Liver (tissue), 3 donors: ENCODE results near the gene NMNAT2.

Source experiments
- CTCF ChIP-seq: fragments of 150-350 bp; IDR thresholded peaks from 2 replicates; pipeline ENCODE4 v1.5.1; 2017; ENCODE audit warnings: improper control_type of control experiment, low read depth, low read length; ENCODE audit not compliant: missing input control
- RAD21 ChIP-seq, 2 donors: IDR thresholded peaks; 2 replicates each; pipeline ENCODE4 v1.6.1; 2016; ENCODE audit warnings: antibody characterized with exemption in 2 of 2, mild to moderate bottlenecking in 2 of 2
- RXRA ChIP-seq, 2 donors: IDR thresholded peaks; 2 replicates each; pipeline ENCODE4 v1.6.1; 2017 to 2018; ENCODE audit warnings: antibody characterized with exemption in 2 of 2, mild to moderate bottlenecking in 1 of 2
- YY1 ChIP-seq: IDR thresholded peaks from 2 replicates; pipeline ENCODE4 v1.6.1; 2016; ENCODE audit warnings: antibody characterized with exemption, mild to moderate bottlenecking
- donor health status: healthy.
- donor health status: healthy.

DNA sequence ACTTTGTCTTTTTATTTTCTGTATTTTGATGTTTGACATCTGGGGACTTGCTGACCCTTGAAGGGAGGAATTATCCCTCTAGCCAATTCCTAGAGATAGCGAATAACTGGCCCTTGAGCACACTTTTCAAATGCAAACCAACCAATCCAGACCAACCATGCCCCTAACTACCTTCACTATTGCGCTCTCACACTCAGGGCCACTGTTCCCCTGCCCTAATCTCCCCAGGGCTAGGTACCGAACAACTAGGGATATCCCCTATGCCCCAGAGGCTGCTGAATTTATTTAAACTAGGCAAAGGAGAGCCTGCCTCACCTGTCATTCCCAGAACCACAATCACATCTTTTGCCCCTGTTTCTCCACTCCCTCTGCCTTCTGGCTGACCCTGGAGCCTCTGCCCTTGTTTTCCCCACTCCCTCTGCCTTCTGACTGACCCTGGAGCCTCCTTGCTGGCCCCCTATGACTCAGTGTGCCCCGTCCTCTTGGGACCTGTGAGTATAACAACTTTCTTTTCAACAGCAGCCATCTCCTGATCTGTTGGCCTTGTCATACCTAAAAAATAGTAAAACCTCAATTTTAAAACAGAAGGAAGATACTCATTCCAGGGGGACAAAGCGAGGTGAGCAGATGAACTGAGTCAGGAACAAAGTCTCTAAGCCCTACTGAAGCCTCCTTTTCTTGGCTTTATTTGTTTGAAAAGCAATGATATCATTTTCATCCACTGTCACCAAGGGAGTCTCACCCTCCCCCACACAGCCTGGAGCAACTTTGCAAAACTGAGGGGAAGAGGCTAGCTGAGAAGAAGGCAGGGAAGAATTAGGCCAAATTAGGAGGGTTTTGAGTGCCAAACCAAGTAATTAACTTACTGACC lies 115.5 kb downstream of the NMNAT2 start:
- TF ChIP-seq YY1 (no peak), CTCF (no peak), RXRA (IDR thresholded peaks at IDR 0.05) (no peak), RAD21 (IDR thresholded peaks at IDR 0.05) (no peak)
